ENCODE data around the gene OR8D4. TPM values are rescaled to one million over a fixed set of nuclear protein-coding genes. Genes with fewer than 3 reads are reported as not detected.

The OR8D4 gene
- polyA plus RNA-seq, 2 donors: not detected

GRCh38 chr11:123899792-123900191, 2.2 kb upstream of the OR8D4 start:
- H3K4me1 ChIP-seq (ENCODE audit: control insufficient read depth in 2 of 2, insufficient read depth in 2 of 2, low read length in 1 of 2): no peaks in the 10 kb centered on the region
- no peak overlapping the region for H3K4me3 ChIP-seq (ENCODE audit: low read depth in 1 of 2, low read length in 2 of 2)
- H3K27me3 ChIP-seq (ENCODE audit: control insufficient read depth in 1 of 2, insufficient read depth in 2 of 2, low read length in 2 of 2): no peaks in the 10 kb centered on the region
- 59 to 61% methylated on average over 3 of the region's 3 CpGs for WGBS, 2 donors
- H3K27ac ChIP-seq (ENCODE audit: low read depth in 2 of 2, low read length in 1 of 2): no peak overlapping the region
- H3K9me3 ChIP-seq (ENCODE audit: control insufficient read depth in 2 of 2, insufficient read depth in 1 of 2, low read depth in 1 of 2, low read length in 1 of 2): no peaks in the 10 kb centered on the region
- H3K36me3 ChIP-seq (ENCODE audit: control insufficient read depth in 2 of 2, insufficient read depth in 2 of 2, low read length in 1 of 2): no peaks in the 10 kb centered on the region

- H3K27me3 ChIP-seq (ENCODE audit: control insufficient read depth in 1 of 2, insufficient read depth in 2 of 2, low read length in 2 of 2): no peaks in the 10 kb centered on the region
- no peak overlapping the region for H3K27ac ChIP-seq (ENCODE audit: low read depth in 2 of 2, low read length in 1 of 2)
- no peaks in the 10 kb centered on the region for H3K36me3 ChIP-seq (ENCODE audit: control insufficient read depth in 2 of 2, insufficient read depth in 2 of 2, low read length in 1 of 2)
- H3K4me1 ChIP-seq (ENCODE audit: control insufficient read depth in 2 of 2, insufficient read depth in 2 of 2, low read length in 1 of 2): no peaks in the 10 kb centered on the region
- 69 to 78% methylated on average over 2 of the region's 2 CpGs for WGBS, 2 donors
- no peak overlapping the region for H3K4me3 ChIP-seq (ENCODE audit: low read depth in 1 of 2, low read length in 2 of 2)
- no peaks in the 10 kb centered on the region for H3K9me3 ChIP-seq (ENCODE audit: control insufficient read depth in 2 of 2, insufficient read depth in 1 of 2, low read depth in 1 of 2, low read length in 1 of 2)
Measured at GRCh38 chr11:123903932-123904331, 2.0 kb downstream of the OR8D4 start.

GRCh38 chr11:123904932-123905331, 3.0 kb downstream of the OR8D4 start:
- no peaks in the 10 kb centered on the region for H3K4me1 ChIP-seq (ENCODE audit: control insufficient read depth in 2 of 2, insufficient read depth in 2 of 2, low read length in 1 of 2)
- H3K27ac ChIP-seq (ENCODE audit: low read depth in 2 of 2, low read length in 1 of 2): no peak overlapping the region
- no peaks in the 10 kb centered on the region for H3K9me3 ChIP-seq (ENCODE audit: control insufficient read depth in 2 of 2, insufficient read depth in 1 of 2, low read depth in 1 of 2, low read length in 1 of 2)
- no peaks in the 10 kb centered on the region for H3K36me3 ChIP-seq (ENCODE audit: control insufficient read depth in 2 of 2, insufficient read depth in 2 of 2, low read length in 1 of 2)
- WGBS, 2 donors: 58 to 62% methylated on average over 3 of the region's 3 CpGs
- H3K4me3 ChIP-seq (ENCODE audit: low read depth in 1 of 2, low read length in 2 of 2): no peak overlapping the region
- H3K27me3 ChIP-seq (ENCODE audit: control insufficient read depth in 1 of 2, insufficient read depth in 2 of 2, low read length in 2 of 2): no peaks in the 10 kb centered on the region

- Histone ChIP-seq H3K4me1 (ENCODE audit: control insufficient read depth in 2 of 2, insufficient read depth in 2 of 2, low read length in 1 of 2) (no peaks in the 10 kb centered on the region), H3K4me3 (ENCODE audit: low read depth in 1 of 2, low read length in 2 of 2) (no peak overlapping the region), H3K27me3 (ENCODE audit: control insufficient read depth in 1 of 2, insufficient read depth in 2 of 2, low read length in 2 of 2) (no peaks in the 10 kb centered on the region), H3K9me3 (ENCODE audit: control insufficient read depth in 2 of 2, insufficient read depth in 1 of 2, low read depth in 1 of 2, low read length in 1 of 2) (peaks cover 0 to 3% of the 10 kb centered on the region in 2 donors), H3K27ac (ENCODE audit: low read depth in 2 of 2, low read length in 1 of 2) (no peak overlapping the region), H3K36me3 (ENCODE audit: control insufficient read depth in 2 of 2, insufficient read depth in 2 of 2, low read length in 1 of 2) (no peaks in the 10 kb centered on the region)
- WGBS, 2 donors: 40 to 54% methylated on average over 3 of the region's 3 CpGs
Measured at GRCh38 chr11:123905826-123906225, 3.9 kb downstream of the OR8D4 start.

- Histone ChIP-seq H3K36me3 (ENCODE audit: control insufficient read depth in 2 of 2, insufficient read depth in 2 of 2, low read length in 1 of 2) (no peaks in the 10 kb centered on the region), H3K9me3 (ENCODE audit: control insufficient read depth in 2 of 2, insufficient read depth in 1 of 2, low read depth in 1 of 2, low read length in 1 of 2) (no peaks in the 10 kb centered on the region), H3K27me3 (ENCODE audit: control insufficient read depth in 1 of 2, insufficient read depth in 2 of 2, low read length in 2 of 2) (no peaks in the 10 kb centered on the region), H3K27ac (ENCODE audit: low read depth in 2 of 2, low read length in 1 of 2) (no peak overlapping the region), H3K4me3 (ENCODE audit: low read depth in 1 of 2, low read length in 2 of 2) (no peak overlapping the region), H3K4me1 (ENCODE audit: control insufficient read depth in 2 of 2, insufficient read depth in 2 of 2, low read length in 1 of 2) (no peaks in the 10 kb centered on the region)
- WGBS, 2 donors: 66 to 74% methylated on average over 3 of the region's 3 CpGs
Measured at GRCh38 chr11:123920943-123921342, 19.0 kb downstream of the OR8D4 start.

GRCh38 chr11:123924027-123924426, 22.1 kb downstream of the OR8D4 start:
- no peaks in the 10 kb centered on the region for H3K27me3 ChIP-seq (ENCODE audit: control insufficient read depth in 1 of 2, insufficient read depth in 2 of 2, low read length in 2 of 2)
- no peak overlapping the region for H3K27ac ChIP-seq (ENCODE audit: low read depth in 2 of 2, low read length in 1 of 2)
- H3K36me3 ChIP-seq (ENCODE audit: control insufficient read depth in 2 of 2, insufficient read depth in 2 of 2, low read length in 1 of 2): no peaks in the 10 kb centered on the region
- no peak overlapping the region for H3K4me3 ChIP-seq (ENCODE audit: low read depth in 1 of 2, low read length in 2 of 2)
- no peaks in the 10 kb centered on the region for H3K9me3 ChIP-seq (ENCODE audit: control insufficient read depth in 2 of 2, insufficient read depth in 1 of 2, low read depth in 1 of 2, low read length in 1 of 2)
- H3K4me1 ChIP-seq (ENCODE audit: control insufficient read depth in 2 of 2, insufficient read depth in 2 of 2, low read length in 1 of 2): no peaks in the 10 kb centered on the region
- 73 to 87% methylated on average over 1 of the region's 1 CpG for WGBS, 2 donors

GRCh38 chr11:123939317-123939716, 37.4 kb downstream of the OR8D4 start, which contains the start of gene OR4D5:
Gene OR4D5 (plus strand): TSS chr11:123939617. CDS start chr11:123939617, 0 bp downstream.
- no peaks in the 10 kb centered on the region for H3K4me1 ChIP-seq (ENCODE audit: control insufficient read depth in 2 of 2, insufficient read depth in 2 of 2, low read length in 1 of 2)
- WGBS, 2 donors: 71 to 82% methylated on average over 1 of the region's 1 CpG
- no peak within 1 kb of the TSS for H3K27ac ChIP-seq (ENCODE audit: low read depth in 2 of 2, low read length in 1 of 2)
- H3K36me3 ChIP-seq (ENCODE audit: control insufficient read depth in 2 of 2, insufficient read depth in 2 of 2, low read length in 1 of 2): no peaks in the 10 kb centered on the region
- no peaks in the 10 kb centered on the region for H3K27me3 ChIP-seq (ENCODE audit: control insufficient read depth in 1 of 2, insufficient read depth in 2 of 2, low read length in 2 of 2)
- H3K4me3 ChIP-seq (ENCODE audit: low read depth in 1 of 2, low read length in 2 of 2): no peak within 1 kb of the TSS
- H3K9me3 ChIP-seq (ENCODE audit: control insufficient read depth in 2 of 2, insufficient read depth in 1 of 2, low read depth in 1 of 2, low read length in 1 of 2): peaks cover 2 to 6% of the 10 kb centered on the region in 2 donors

- Histone ChIP-seq H3K4me3 (ENCODE audit: low read depth in 1 of 2, low read length in 2 of 2) (no peak overlapping the region), H3K4me1 (ENCODE audit: control insufficient read depth in 2 of 2, insufficient read depth in 2 of 2, low read length in 1 of 2) (no peaks in the 10 kb centered on the region), H3K9me3 (ENCODE audit: control insufficient read depth in 2 of 2, insufficient read depth in 1 of 2, low read depth in 1 of 2, low read length in 1 of 2) (peaks cover 2 to 6% of the 10 kb centered on the region in 2 donors), H3K36me3 (ENCODE audit: control insufficient read depth in 2 of 2, insufficient read depth in 2 of 2, low read length in 1 of 2) (no peaks in the 10 kb centered on the region), H3K27me3 (ENCODE audit: control insufficient read depth in 1 of 2, insufficient read depth in 2 of 2, low read length in 2 of 2) (no peaks in the 10 kb centered on the region), H3K27ac (ENCODE audit: low read depth in 2 of 2, low read length in 1 of 2) (no peak overlapping the region)
- 79 to 83% methylated on average over 4 of the region's 4 CpGs for WGBS, 2 donors
Measured at GRCh38 chr11:123942413-123942812, 40.4 kb downstream of the OR8D4 start.

GRCh38 chr11:123943738-123944137, 41.8 kb downstream of the OR8D4 start, which contains the start of gene OR6T1:
Gene OR6T1 (minus strand): TSS chr11:123943838. CDS start chr11:123943838, 0 bp downstream.
- 87 to 88% methylated on average over 3 of the region's 3 CpGs for WGBS, 2 donors
- peaks cover 2 to 6% of the 10 kb centered on the region in 2 donors for H3K9me3 ChIP-seq (ENCODE audit: control insufficient read depth in 2 of 2, insufficient read depth in 1 of 2, low read depth in 1 of 2, low read length in 1 of 2)
- H3K4me3 ChIP-seq (ENCODE audit: low read depth in 1 of 2, low read length in 2 of 2): no peak within 1 kb of the TSS
- H3K27ac ChIP-seq (ENCODE audit: low read depth in 2 of 2, low read length in 1 of 2): no peak within 1 kb of the TSS
- no peaks in the 10 kb centered on the region for H3K4me1 ChIP-seq (ENCODE audit: control insufficient read depth in 2 of 2, insufficient read depth in 2 of 2, low read length in 1 of 2)
- no peaks in the 10 kb centered on the region for H3K36me3 ChIP-seq (ENCODE audit: control insufficient read depth in 2 of 2, insufficient read depth in 2 of 2, low read length in 1 of 2)
- no peaks in the 10 kb centered on the region for H3K27me3 ChIP-seq (ENCODE audit: control insufficient read depth in 1 of 2, insufficient read depth in 2 of 2, low read length in 2 of 2)

GRCh38 chr11:123945132-123945531, 43.2 kb downstream of the OR8D4 start:
- H3K4me1 ChIP-seq (ENCODE audit: control insufficient read depth in 2 of 2, insufficient read depth in 2 of 2, low read length in 1 of 2): no peaks in the 10 kb centered on the region
- no peak overlapping the region for H3K4me3 ChIP-seq (ENCODE audit: low read depth in 1 of 2, low read length in 2 of 2)
- no peak overlapping the region for H3K27ac ChIP-seq (ENCODE audit: low read depth in 2 of 2, low read length in 1 of 2)
- no peaks in the 10 kb centered on the region for H3K27me3 ChIP-seq (ENCODE audit: control insufficient read depth in 1 of 2, insufficient read depth in 2 of 2, low read length in 2 of 2)
- H3K36me3 ChIP-seq (ENCODE audit: control insufficient read depth in 2 of 2, insufficient read depth in 2 of 2, low read length in 1 of 2): no peaks in the 10 kb centered on the region
- 30 to 41% methylated on average over 1 of the region's 1 CpG for WGBS, 2 donors
- H3K9me3 ChIP-seq (ENCODE audit: control insufficient read depth in 2 of 2, insufficient read depth in 1 of 2, low read depth in 1 of 2, low read length in 1 of 2): peaks cover 2 to 3% of the 10 kb centered on the region in 2 donors
